GM23338 (cell line): ENCODE measurements around the gene MARK3. TPM values are rescaled to one million over a fixed set of nuclear protein-coding genes. Genes with fewer than 3 reads are reported as not detected.

Experiments
- ATAC-seq: fragments of 200-7000 bp; cut with Tn5 transposase; 3 replicates; pipeline ENCODE4 v1.9.1; 2020
- DNase-seq: peaks from one replicate; pipeline ENCODE4 v3.0.0-alpha.2; 2015; ENCODE audit warnings: low spot score
- H2AFZ ChIP-seq: fragments of 200-600 bp; sonication (generic); 2 replicates; pipeline ENCODE4 v1.8.0; 2016; ENCODE audit warnings: antibody characterized with exemption, mild to moderate bottlenecking, moderate library complexity
- H3F3A ChIP-seq: fragments of 200-600 bp; sonication (generic); replicated peaks from 2 replicates; pipeline ENCODE4 v1.8.0; 2017; ENCODE audit warnings: antibody characterized with exemption, mixed run types, low read depth
- H3K27ac ChIP-seq: fragments of 200-600 bp; sonication (generic); 2 replicates; pipeline ENCODE4 v1.6.1; 2016; ENCODE audit warnings: low read depth
- H3K27me3 ChIP-seq: fragments of 200-600 bp; sonication (generic); 2 replicates; pipeline ENCODE4 v1.8.0; 2016; ENCODE audit warnings: mild to moderate bottlenecking, mixed run types, moderate library complexity; ENCODE audit not compliant: insufficient read depth
- H3K36me3 ChIP-seq: fragments of 200-600 bp; sonication (generic); 2 replicates; pipeline ENCODE4 v1.8.0; 2016; ENCODE audit warnings: mild to moderate bottlenecking; ENCODE audit not compliant: insufficient read depth
- H3K4me1 ChIP-seq: fragments of 200-600 bp; sonication (generic); 2 replicates; pipeline ENCODE4 v1.8.0; 2016; ENCODE audit warnings: mild to moderate bottlenecking, moderate library complexity; ENCODE audit not compliant: insufficient read depth
- H3K4me2 ChIP-seq: fragments of 200-600 bp; sonication (generic); 2 replicates; pipeline ENCODE4 v1.7.1; 2017; ENCODE audit warnings: mixed run types
- H3K4me3 ChIP-seq: fragments of 200-600 bp; sonication (generic); 2 replicates; pipeline ENCODE4 v1.6.1; 2016; ENCODE audit warnings: mixed run types
- H3K79me2 ChIP-seq: fragments of 200-600 bp; sonication (generic); replicated peaks from 2 replicates; pipeline ENCODE4 v1.8.0; 2017; ENCODE audit warnings: mild to moderate bottlenecking; ENCODE audit not compliant: insufficient read depth
- H3K9me2 ChIP-seq: fragments of 200-600 bp; sonication (generic); 2 replicates; pipeline ENCODE4 v1.8.0; 2017; ENCODE audit not compliant: insufficient read depth
- H4K20me1 ChIP-seq: fragments of 200-600 bp; sonication (generic); replicated peaks from 2 replicates; pipeline ENCODE4 v1.8.0; 2017; ENCODE audit warnings: mild to moderate bottlenecking; ENCODE audit not compliant: insufficient read depth
- H3K27ac Mint-ChIP-seq: 2 replicates; pipeline ENCODE4 v1.8.0; 2020; ENCODE audit warnings: inconsistent platforms, mild to moderate bottlenecking, moderate library complexity, mixed read lengths
- H3K27me3 Mint-ChIP-seq: 3 replicates; pipeline ENCODE4 v1.8.0; 2022; ENCODE audit warnings: low read depth, mild to moderate bottlenecking, moderate library complexity, mixed read lengths, inconsistent platforms; ENCODE audit not compliant: insufficient read depth, poor library complexity
- H3K36me3 Mint-ChIP-seq: 3 replicates; pipeline ENCODE4 v1.8.0; 2021; ENCODE audit warnings: low read depth, mild to moderate bottlenecking, inconsistent platforms, moderate library complexity, mixed read lengths
- H3K4me1 Mint-ChIP-seq: 3 replicates; pipeline ENCODE4 v1.8.0; 2020; ENCODE audit warnings: mild to moderate bottlenecking, inconsistent platforms, mixed read lengths
- H3K4me3 Mint-ChIP-seq: 3 replicates; pipeline ENCODE4 v1.8.0; 2021; ENCODE audit warnings: moderate library complexity, mild to moderate bottlenecking, inconsistent platforms, mixed read lengths
- H3K9me3 Mint-ChIP-seq: 3 replicates; pipeline ENCODE4 v1.8.0; 2020; ENCODE audit warnings: moderate library complexity, mild to moderate bottlenecking, inconsistent platforms, mixed read lengths
- EZH2 ChIP-seq: fragments of 200-600 bp; sonication (generic); IDR thresholded peaks from one replicate; pipeline ENCODE4 v1.8.0; 2017; ENCODE audit warnings: antibody characterized with exemption, mild to moderate bottlenecking, low read depth; ENCODE audit not compliant: unreplicated experiment
- JUNB ChIP-seq: IDR thresholded peaks from one replicate; pipeline ENCODE4 v1.6.1; 2016; ENCODE audit warnings: antibody characterized with exemption; ENCODE audit not compliant: unreplicated experiment
- POLR2AphosphoS5 ChIP-seq: IDR thresholded peaks from 2 replicates; pipeline ENCODE4 v1.6.1; 2016; ENCODE audit warnings: antibody characterized with exemption, low read depth
- ZNF331 ChIP-seq: fragments of 250-450 bp; sonication (Bioruptor Pico); IDR thresholded peaks from 2 replicates; pipeline ENCODE4 v1.5.0; 2020; ENCODE audit warnings: low read depth, mild to moderate bottlenecking, moderate library complexity
- polyA plus RNA-seq: library from polyadenylated mRNA; unstranded; fragments of >200 nt; fragmentation: Nextera tagmentation; extraction: Ambion mirVana; gene quantifications from 2 replicates; pipeline ENCODE4 v1.2.1, GENCODE V29; 2016
- total RNA-seq: library from RNA; depleted of rRNA; stranded (reverse); fragments of >200 nt; shearing (Covaris generic); gene quantifications from 2 replicates; pipeline ENCODE4 v1.2.3, GENCODE V29; 2014
- TF ChIP-seq, protein P1 (sequence below): fragments of 250-450 bp; sonication (Bioruptor Pico); IDR thresholded peaks from 2 replicates; pipeline ENCODE4 v1.5.0; 2020; ENCODE audit warnings: mild to moderate bottlenecking, moderate library complexity
- TF ChIP-seq, protein P2 (sequence below), 2 experiments: fragments of 200-600 bp in 1 of 2; sonication (generic) in 1 of 2; conservative IDR thresholded peaks; 2 replicates each; pipeline versions ENCODE4 v1.5.1 to v1.6.1; 2016 to 2017; ENCODE audit warnings: antibody characterized with exemption in 2 of 2, low read depth in 2 of 2, mild to moderate bottlenecking in 2 of 2, moderate library complexity in 1 of 2
- TF ChIP-seq, protein P3 (sequence below): IDR thresholded peaks from one replicate; pipeline ENCODE4 v1.6.1; 2018; ENCODE audit warnings: antibody characterized with exemption; ENCODE audit not compliant: unreplicated experiment

Gene MARK3
- total and polyA plus RNA-seq, 2 experiments from 2014 or later, result 45.9 to 69.7 TPM

DNA sequence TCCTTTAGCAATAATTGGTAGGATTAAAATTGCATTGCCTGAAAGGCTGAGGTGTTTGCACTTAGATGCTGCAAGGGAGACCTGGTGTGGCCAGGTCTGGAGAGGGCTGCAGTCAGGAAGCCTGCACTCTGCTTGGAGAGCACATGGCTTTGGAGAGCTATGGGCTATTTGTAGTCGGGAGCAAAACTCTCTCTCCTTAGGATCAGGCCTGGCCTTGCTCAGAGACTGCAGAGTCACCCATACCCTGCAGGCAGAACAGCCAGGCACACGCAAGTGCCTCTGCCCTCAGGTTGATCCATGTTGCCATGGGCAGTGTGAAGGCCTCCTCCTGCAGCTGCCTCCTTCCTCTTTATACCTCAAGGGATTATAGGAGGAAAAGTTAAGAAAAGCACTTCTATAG is 110.6 kb downstream of the MARK3 start:
- no peaks in the 10 kb centered on the region for H3K9me2 ChIP-seq
- H4K20me1 ChIP-seq, result no peaks in the 10 kb centered on the region
- H2AFZ ChIP-seq, result no peak overlapping the region
- H3F3A ChIP-seq, result 0 out of 2 replicates have a peak, but pooled peaks cover 3% of the 10 kb centered on the region
- H3K36me3 Mint-ChIP-seq, result peaks cover 16% of the 10 kb centered on the region; the same call in 2 of the 3 replicates
- ATAC-seq (no peak), DNase-seq (no peak)
- H3K4me2 ChIP-seq, result no peak overlapping the region
- H3K4me3 ChIP-seq, result no peak overlapping the region
- no peaks in the 10 kb centered on the region for H3K4me1 ChIP-seq
- H3K79me2 ChIP-seq, result no peaks in the 10 kb centered on the region; the same call in 1 of the 2 replicates
- peaks cover 20% of the 10 kb centered on the region; the same call in 1 of the 2 replicates for H3K36me3 ChIP-seq
- H3K4me1 Mint-ChIP-seq, result no peaks in the 10 kb centered on the region
- no peak overlapping the region for H3K27ac Mint-ChIP-seq
- H3K27me3 Mint-ChIP-seq, result no peaks in the 10 kb centered on the region
- TF ChIP-seq POLR2AphosphoS5 (no peak), JUNB (no peak), ZNF331 (CRISPR knock-in tag) (no peak), EZH2 (no peak)
- TF ChIP-seq, protein P1, sequence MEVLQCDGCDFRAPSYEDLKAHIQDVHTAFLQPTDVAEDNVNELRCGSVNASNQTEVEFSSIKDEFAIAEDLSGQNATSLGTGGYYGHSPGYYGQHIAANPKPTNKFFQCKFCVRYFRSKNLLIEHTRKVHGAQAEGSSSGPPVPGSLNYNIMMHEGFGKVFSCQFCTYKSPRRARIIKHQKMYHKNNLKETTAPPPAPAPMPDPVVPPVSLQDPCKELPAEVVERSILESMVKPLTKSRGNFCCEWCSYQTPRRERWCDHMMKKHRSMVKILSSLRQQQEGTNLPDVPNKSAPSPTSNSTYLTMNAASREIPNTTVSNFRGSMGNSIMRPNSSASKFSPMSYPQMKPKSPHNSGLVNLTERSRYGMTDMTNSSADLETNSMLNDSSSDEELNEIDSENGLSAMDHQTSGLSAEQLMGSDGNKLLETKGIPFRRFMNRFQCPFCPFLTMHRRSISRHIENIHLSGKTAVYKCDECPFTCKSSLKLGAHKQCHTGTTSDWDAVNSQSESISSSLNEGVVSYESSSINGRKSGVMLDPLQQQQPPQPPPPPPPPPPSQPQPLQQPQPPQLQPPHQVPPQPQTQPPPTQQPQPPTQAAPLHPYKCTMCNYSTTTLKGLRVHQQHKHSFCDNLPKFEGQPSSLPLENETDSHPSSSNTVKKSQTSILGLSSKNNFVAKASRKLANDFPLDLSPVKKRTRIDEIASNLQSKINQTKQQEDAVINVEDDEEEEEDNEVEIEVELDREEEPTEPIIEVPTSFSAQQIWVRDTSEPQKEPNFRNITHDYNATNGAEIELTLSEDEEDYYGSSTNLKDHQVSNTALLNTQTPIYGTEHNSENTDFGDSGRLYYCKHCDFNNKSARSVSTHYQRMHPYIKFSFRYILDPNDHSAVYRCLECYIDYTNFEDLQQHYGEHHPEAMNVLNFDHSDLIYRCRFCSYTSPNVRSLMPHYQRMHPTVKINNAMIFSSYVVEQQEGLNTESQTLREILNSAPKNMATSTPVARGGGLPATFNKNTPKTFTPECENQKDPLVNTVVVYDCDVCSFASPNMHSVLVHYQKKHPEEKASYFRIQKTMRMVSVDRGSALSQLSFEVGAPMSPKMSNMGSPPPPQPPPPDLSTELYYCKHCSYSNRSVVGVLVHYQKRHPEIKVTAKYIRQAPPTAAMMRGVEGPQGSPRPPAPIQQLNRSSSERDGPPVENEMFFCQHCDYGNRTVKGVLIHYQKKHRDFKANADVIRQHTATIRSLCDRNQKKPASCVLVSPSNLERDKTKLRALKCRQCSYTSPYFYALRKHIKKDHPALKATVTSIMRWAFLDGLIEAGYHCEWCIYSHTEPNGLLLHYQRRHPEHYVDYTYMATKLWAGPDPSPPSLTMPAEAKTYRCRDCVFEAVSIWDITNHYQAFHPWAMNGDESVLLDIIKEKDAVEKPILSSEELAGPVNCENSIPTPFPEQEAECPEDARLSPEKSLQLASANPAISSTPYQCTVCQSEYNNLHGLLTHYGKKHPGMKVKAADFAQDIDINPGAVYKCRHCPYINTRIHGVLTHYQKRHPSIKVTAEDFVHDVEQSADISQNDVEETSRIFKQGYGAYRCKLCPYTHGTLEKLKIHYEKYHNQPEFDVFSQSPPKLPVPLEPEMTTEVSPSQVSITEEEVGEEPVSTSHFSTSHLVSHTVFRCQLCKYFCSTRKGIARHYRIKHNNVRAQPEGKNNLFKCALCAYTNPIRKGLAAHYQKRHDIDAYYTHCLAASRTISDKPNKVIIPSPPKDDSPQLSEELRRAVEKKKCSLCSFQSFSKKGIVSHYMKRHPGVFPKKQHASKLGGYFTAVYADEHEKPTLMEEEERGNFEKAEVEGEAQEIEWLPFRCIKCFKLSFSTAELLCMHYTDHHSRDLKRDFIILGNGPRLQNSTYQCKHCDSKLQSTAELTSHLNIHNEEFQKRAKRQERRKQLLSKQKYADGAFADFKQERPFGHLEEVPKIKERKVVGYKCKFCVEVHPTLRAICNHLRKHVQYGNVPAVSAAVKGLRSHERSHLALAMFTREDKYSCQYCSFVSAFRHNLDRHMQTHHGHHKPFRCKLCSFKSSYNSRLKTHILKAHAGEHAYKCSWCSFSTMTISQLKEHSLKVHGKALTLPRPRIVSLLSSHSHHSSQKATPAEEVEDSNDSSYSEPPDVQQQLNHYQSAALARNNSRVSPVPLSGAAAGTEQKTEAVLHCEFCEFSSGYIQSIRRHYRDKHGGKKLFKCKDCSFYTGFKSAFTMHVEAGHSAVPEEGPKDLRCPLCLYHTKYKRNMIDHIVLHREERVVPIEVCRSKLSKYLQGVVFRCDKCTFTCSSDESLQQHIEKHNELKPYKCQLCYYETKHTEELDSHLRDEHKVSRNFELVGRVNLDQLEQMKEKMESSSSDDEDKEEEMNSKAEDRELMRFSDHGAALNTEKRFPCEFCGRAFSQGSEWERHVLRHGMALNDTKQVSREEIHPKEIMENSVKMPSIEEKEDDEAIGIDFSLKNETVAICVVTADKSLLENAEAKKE (CRISPR knock-in tag), result no peak
- TF ChIP-seq, protein P2, sequence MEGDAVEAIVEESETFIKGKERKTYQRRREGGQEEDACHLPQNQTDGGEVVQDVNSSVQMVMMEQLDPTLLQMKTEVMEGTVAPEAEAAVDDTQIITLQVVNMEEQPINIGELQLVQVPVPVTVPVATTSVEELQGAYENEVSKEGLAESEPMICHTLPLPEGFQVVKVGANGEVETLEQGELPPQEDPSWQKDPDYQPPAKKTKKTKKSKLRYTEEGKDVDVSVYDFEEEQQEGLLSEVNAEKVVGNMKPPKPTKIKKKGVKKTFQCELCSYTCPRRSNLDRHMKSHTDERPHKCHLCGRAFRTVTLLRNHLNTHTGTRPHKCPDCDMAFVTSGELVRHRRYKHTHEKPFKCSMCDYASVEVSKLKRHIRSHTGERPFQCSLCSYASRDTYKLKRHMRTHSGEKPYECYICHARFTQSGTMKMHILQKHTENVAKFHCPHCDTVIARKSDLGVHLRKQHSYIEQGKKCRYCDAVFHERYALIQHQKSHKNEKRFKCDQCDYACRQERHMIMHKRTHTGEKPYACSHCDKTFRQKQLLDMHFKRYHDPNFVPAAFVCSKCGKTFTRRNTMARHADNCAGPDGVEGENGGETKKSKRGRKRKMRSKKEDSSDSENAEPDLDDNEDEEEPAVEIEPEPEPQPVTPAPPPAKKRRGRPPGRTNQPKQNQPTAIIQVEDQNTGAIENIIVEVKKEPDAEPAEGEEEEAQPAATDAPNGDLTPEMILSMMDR (conservative IDR thresholded peaks at IDR 0.05; ENCODE audit: low read depth in 2 of 2), result no peak
- TF ChIP-seq, protein P3, sequence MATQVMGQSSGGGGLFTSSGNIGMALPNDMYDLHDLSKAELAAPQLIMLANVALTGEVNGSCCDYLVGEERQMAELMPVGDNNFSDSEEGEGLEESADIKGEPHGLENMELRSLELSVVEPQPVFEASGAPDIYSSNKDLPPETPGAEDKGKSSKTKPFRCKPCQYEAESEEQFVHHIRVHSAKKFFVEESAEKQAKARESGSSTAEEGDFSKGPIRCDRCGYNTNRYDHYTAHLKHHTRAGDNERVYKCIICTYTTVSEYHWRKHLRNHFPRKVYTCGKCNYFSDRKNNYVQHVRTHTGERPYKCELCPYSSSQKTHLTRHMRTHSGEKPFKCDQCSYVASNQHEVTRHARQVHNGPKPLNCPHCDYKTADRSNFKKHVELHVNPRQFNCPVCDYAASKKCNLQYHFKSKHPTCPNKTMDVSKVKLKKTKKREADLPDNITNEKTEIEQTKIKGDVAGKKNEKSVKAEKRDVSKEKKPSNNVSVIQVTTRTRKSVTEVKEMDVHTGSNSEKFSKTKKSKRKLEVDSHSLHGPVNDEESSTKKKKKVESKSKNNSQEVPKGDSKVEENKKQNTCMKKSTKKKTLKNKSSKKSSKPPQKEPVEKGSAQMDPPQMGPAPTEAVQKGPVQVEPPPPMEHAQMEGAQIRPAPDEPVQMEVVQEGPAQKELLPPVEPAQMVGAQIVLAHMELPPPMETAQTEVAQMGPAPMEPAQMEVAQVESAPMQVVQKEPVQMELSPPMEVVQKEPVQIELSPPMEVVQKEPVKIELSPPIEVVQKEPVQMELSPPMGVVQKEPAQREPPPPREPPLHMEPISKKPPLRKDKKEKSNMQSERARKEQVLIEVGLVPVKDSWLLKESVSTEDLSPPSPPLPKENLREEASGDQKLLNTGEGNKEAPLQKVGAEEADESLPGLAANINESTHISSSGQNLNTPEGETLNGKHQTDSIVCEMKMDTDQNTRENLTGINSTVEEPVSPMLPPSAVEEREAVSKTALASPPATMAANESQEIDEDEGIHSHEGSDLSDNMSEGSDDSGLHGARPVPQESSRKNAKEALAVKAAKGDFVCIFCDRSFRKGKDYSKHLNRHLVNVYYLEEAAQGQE, result no peak
- no peaks in the 10 kb centered on the region for H3K9me3 Mint-ChIP-seq
- H3K4me3 Mint-ChIP-seq, result no peak overlapping the region
- H3K27me3 ChIP-seq, result no peaks in the 10 kb centered on the region
- H3K27ac ChIP-seq, result no peak overlapping the region; the same call in 1 of the 2 replicates
